HG03175 (cell line): Measurements from ENCODE around the gene PTCHD4.
"Not testable (repeated sequence)": the region's sequence is repeated elsewhere in the genome, so short reads cannot be mapped to it uniquely, and the experiment has no call there.

Experiments
- ATAC-seq: cut with Tn5 transposase; IDR thresholded peaks from one replicate; pipeline ENCODE4 v1.9.1; 2021; ENCODE audit warnings: mild to moderate bottlenecking, moderate library complexity; ENCODE audit not compliant: unreplicated experiment

Gene PTCHD4

DNA sequence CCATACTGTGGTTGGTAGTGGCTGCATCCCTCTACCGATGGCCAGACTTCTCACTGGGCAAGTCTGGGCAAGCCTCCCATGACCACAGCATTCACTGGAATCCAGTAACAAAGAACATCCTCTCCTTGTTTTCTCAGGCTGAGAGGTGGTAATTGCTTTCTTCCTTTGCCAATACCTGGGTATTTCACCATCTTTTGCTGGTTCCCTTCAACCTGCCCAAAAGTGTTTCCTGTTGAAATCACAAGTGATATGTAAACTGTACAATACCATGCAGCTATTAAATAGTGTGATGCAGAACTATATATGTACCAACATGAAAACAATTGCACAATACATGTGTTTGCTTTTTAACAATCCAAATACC, at the start of gene PTCHD4:
Gene PTCHD4 (minus strand): TSS at position 55 of the 364 bp plus-strand sequence. CDS start 42,240 bp downstream, outside the sequence.
- ATAC-seq: no peak

DNA sequence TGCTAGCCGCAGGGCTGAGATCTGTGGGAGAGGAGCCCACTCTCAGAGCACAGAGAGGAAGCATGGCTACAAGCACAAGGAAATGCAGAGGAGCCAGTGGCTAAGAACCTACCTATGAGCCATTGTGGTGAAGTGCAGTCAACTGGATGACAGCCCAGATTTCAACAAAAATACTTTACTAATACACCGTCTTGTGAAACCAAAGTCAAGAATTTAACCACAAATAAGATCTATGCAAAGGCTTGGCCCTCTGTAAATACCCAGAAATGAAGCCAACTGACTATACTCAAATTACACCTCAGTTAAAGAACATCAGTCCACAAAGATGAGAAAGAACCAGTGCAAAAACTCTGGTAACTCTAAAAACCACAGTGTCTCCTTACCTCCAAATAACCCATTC, 40.1 kb upstream of the PTCHD4 start:
- no peak for ATAC-seq

- no peak for ATAC-seq
Measured at GRCh38 chr6:48150701-48151100, 39.7 kb upstream of the PTCHD4 start.

- no peak for ATAC-seq
Measured at GRCh38 chr6:48147051-48147450, 36.1 kb upstream of the PTCHD4 start.

DNA sequence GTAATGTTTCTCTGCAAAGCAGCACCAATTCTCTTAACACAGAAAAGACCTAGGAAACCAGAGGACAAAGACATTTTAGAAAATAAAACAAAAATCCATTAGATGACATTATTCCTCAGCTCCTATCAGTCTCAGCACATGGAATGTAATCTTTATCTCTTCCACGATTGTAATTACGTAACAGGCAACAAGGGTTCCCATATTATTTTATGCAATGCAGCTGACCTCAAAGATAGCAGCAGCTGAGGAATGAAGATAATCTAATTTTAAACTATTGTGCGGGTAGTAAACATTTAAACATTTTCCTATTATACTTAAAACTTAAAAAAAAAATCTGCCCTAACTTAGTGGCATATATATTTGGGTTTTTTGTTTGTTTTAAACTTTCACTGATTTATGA, 33.0 kb upstream of the PTCHD4 start:
- no peak for ATAC-seq

GRCh38 chr6:48141975-48142374, 31.0 kb upstream of the PTCHD4 start:
- ATAC-seq: no peak

DNA sequence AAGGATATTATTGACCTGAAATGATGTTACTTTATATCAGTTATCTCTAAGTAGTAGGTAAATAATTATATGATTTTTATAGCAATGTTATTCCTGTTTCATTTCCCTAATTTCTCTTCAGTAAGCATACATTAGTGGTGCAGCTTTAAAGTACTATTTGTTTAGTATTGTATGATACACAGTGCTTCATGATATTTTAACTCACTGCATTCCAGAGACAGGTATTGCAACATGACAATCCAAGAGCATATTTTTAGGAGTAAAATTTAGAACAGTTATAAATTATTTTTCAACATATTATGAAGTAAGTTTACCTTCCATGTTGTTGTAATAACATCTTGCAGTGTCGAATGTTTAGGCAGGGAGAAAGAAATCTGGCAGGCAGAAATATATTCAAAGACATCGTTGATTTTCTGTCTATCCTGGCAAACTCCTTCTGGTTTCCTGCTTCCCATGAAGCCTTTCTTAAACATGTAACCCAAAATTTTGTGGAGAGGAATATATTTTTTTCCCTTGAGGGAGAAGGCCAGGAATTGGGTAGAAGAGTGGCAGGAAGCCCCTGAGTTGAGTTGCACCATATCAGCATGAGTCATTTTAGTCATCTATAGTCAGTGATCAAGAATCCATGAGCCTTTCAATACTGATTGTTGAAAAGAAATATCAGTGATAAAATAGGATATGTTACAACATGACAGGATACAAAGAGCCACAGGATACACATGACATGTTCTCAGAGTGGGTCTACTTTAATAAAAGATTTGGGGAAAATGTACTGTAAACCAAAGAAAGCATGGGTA, 29.0 kb upstream of the PTCHD4 start:
- no peak for ATAC-seq

DNA sequence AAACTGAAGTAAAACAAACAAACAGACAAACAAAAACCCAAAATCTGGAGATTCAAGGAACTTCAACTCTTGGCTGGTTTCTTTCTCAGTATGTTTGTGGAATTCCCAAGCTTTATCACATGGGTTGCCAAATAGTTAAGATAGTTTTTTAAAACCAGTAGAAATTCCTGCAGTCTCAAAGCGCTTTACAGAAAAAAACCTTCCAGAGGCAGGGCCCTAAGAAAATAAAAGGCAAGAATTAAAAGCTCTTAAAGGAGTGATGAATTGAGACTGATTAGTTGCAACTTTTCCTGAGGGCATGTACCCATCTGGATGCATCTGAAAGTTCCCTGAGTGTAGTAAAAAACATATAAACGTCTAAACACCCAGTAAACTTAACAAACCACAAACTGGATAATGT, 25.9 kb upstream of the PTCHD4 start:
- ATAC-seq: no peak

- no peak for ATAC-seq
Measured at GRCh38 chr6:48135323-48136084, 24.5 kb upstream of the PTCHD4 start.

GRCh38 chr6:48134246-48134645, 23.2 kb upstream of the PTCHD4 start:
- ATAC-seq: no peak

DNA sequence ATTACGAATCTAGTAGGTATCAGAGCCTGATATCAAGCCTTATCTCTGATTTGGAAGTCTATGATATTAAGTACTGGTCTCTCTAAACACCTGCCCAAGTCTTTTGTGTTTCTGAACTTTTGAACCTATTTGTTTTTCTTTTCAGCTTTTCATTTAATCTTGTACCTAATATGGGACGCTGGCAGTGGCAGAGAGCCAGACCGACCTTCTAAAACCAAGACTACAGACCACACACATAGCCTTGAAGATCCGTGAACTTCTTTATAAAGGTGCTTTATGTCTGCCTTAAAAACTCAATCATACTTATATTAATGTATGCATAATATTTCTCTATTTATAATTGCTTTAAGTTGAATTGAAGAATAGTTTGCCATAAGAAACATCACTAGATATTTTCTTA, 12.6 kb upstream of the PTCHD4 start:
- no peak for ATAC-seq

- not testable (repeated sequence) for ATAC-seq
Measured at GRCh38 chr6:48121983-48122749, 11.2 kb upstream of the PTCHD4 start.

DNA sequence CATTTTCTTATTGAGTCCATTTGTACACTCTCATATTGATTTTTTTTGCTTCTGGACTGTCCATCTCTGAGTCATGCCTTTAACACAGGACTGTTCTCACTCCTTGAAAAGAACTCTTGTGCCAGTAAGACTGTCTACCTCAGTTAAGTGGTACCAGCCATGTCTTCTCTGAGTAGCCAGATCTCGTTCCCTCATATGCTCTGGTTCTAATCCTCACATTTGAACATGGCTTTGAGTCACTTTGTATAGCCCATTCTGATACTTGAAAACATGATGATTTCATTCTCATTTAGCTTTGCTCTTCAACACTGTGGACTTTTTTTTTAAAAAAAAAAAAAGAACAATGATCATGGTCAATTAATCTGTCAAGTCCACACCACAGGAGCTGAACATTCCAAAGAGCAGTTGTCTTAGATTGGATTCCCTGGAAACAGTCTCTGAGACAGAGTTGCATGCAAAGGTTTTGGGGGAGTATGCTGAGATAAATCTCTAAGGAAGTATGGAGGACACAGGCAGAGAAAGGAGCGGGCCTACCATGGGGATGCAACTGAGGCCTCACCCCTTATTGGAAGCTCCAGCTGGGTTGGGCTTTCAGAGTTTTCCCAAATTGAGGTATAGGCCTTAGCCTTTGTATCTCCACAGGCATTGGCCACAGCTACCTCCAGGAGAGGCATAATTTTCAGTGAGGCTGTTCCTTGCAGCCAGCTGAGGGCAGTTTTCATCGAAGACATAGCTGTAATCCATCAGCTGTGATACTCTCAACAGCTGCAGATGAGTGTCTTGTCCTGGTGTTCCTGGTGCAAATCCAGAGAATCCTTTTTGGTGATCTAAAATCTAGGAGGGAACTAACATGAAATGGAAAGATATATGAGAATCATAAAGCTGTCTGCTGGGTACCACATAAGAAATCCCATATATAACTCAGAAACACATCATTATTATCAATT, 6.0 kb upstream of the PTCHD4 start:
- no peak for ATAC-seq

DNA sequence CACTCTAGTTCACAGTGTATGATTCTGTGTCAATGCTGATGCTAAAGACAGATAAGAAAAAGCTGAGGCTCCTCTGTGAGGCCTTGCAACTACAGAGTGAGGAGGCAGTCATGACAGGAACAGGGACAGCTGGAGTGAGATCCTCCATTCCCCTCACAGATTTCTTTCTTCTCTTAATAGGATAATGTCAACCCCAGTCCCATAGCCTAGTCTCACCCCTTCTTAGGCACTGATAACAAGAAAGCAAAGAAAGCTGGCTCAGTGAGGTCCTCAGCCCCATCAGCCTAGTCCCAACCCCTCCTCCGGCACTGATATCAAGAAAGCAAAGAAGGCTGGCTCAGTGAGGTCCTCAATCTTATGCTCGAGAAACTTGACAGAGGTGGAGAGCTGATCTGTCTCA, 2.1 kb upstream of the PTCHD4 start:
- no peak for ATAC-seq

DNA sequence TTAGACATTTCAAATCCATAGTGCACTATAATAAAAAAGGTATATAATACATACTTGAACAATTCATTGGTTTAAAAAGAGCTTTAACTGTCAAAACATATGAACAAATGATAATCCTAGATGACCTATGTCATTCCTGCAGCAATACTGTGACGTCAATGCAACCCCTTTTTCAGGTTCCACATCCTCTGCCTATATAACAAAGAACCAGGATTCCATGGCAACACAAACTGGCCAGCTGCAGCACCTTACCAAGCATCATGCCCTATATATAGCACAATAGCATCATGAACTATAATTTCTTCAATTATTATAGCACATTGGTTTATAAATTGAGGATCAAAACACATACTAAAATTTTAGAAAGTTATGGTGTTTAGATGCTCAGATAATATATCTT, 578 bp upstream of the PTCHD4 start:
- ATAC-seq: peak; percentile 44

DNA sequence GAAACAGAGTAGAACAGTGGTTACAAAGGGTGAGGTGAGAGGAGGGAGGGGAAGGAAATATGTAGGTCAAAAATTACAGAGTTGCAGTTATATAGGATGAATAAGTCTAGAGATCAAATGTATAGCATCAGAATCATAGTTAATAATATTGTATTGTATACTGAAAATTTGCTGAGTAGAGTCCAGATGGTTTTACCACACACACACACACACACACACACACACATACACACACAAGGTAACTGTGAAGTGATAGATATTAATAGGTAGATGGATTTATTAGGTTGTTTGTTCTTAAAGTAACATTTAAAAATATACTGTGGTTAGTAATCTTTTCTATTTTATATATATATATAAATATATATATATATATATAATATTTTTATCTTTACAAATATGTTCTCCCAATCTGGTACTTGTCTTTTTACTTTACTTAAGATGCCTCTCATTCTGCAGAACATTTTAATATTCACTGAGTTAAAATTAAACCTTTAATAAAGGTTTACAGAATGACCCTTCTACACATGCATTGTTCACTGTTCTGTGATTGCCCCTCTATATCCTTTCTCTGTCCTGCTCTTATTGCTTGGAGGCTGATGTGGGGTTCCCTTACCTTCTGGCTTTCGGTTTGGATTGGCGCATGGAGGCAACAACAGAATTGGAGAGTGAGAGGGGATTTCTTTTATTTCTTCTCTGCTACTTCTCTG, 408 bp downstream of the PTCHD4 start:
- ATAC-seq: no peak

DNA sequence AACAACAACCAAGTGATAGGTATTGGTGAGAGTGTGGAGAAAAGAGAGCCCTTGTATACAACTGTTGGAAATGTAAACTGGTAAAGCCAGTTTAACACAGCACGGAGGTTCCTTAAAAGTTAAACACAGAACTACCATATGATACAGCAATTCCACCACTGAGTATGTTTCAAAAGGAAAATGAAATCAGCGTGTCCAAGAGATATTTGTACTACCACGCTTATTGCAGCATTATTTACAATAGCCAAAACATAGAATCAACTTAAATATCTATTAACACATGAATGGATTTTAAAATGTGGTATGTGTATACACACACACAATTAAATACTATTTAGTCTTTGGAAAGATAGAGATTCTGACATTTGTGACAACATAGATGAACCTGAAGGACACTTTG, 1.1 kb downstream of the PTCHD4 start:
- no peak for ATAC-seq

DNA sequence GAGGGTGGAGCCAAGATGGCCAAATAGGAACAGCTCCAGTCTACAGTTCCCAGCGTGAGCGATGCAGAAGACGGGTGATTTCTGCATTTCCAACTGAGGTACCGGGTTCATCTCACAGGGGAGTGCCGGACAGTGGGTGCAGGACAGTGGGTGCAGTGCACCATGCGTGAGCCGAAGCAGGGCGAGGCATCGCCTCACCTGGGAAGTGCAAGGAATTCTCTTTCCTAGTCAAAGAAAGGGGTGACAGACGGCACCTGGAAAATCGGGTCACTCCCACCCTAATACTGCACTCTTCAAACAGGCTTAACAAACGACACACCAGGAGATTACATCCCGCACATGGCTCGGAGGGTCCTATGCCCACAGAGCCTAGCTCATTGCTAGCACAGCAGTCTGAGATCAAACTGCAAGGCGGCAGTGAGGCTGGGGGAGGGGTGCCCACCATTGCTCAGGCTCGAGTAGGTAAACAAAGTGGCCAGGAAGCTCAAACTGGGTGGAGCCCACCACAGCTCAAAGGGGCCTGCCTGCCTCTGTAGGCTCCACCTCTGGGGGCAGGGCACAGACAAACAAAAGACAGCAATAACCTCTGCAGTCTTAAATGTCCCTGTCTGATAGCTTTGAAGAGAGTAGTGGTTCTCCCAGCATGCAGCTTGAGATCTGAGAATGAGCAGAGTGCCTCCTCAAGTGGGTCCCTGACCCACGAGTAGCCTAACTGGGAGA, 8.4 kb downstream of the PTCHD4 start:
- not testable (repeated sequence) for ATAC-seq

GRCh38 chr6:48101290-48101689, 9.7 kb downstream of the PTCHD4 start:
- no peak for ATAC-seq
